Esophagus muscularis mucosa (tissue), 4 donors: ENCODE measurements around the gene ADSS1. TPM values are rescaled to one million over a fixed set of nuclear protein-coding genes. Genes with fewer than 3 reads are reported as not detected.
A peak's percentile ranks its signal among the peaks of the same experiment; 100 is the strongest.

Experiments used
- DNase-seq: peaks from one replicate; pipeline ENCODE4 v3.0.0-alpha.2; 2017; ENCODE audit errors: extremely low spot score
- H3K27ac ChIP-seq, 4 donors: fragments of 200-600 bp; sonication (generic); replicated peaks in 1 of 4; 1 replicate in 3 of 4; 2 replicates in 1 of 4; pipeline ENCODE4 v1.5.1; 2016 to 2019; ENCODE audit warnings: mild to moderate bottlenecking in 1 of 4
- H3K27me3 ChIP-seq, 4 donors: fragments of 200-600 bp; sonication (generic); one replicate each; pipeline versions ENCODE4 v1.5.1 to v1.6.0; 2016 to 2019
- H3K36me3 ChIP-seq, 4 donors: fragments of 200-600 bp; sonication (generic); one replicate each; pipeline ENCODE4 v1.5.1; 2016 to 2019
- H3K4me1 ChIP-seq, 4 donors: fragments of 200-600 bp; sonication (generic); one replicate each; pipeline ENCODE4 v1.5.1; 2016 to 2019
- H3K4me3 ChIP-seq, 4 donors: fragments of 200-600 bp; sonication (generic); 1 replicate in 2 of 4; 2 replicates in 2 of 4; pipeline ENCODE4 v1.5.1; 2016 to 2019; ENCODE audit warnings: mild to moderate bottlenecking in 4 of 4, moderate library complexity in 1 of 4
- H3K9me3 ChIP-seq, 4 donors: fragments of 200-600 bp; sonication (generic); 1 replicate in 3 of 4; 2 replicates in 1 of 4; pipeline ENCODE4 v1.5.1; 2016 to 2019
- EP300 ChIP-seq: sonication (generic); formaldehyde crosslinking; IDR thresholded peaks from one replicate; pipeline ENCODE4 v1.6.1; 2017; ENCODE audit warnings: antibody characterized with exemption
- POLR2A ChIP-seq: fragments of 450-650 bp; IDR thresholded peaks from one replicate; pipeline ENCODE4 v1.6.1; 2017; ENCODE audit warnings: antibody characterized with exemption, moderate library complexity, mild to moderate bottlenecking, low read depth
- POLR2AphosphoS5 ChIP-seq, 2 donors: sonication (generic); formaldehyde crosslinking; IDR thresholded peaks; one replicate each; pipeline ENCODE4 v1.6.1; 2017; ENCODE audit warnings: antibody characterized with exemption in 2 of 2
- WGBS: methylation state at CpG from one replicate; pipeline ENCODE4 v1.1.5; 2018; 5-methylcytosine and 5-hydroxymethylcytosine counted together
- intact Hi-C: fragments of 100-400 bp; cut with DNase I; formaldehyde crosslinking; loops from one replicate; pipeline ENCODE4 v1.15.1; 2023
- total RNA-seq, 4 donors: library from RNA; depleted of rRNA; stranded (reverse); fragments of >200 nt; gene quantifications; one replicate each; pipeline versions ENCODE4 v1.1.0 to v1.2.1, GENCODE V29; 2016
- TF ChIP-seq, protein P1 (sequence below), 3 experiments: fragments of 200-600 bp in 2 of 3; fragments of 450-650 bp in 1 of 3; sonication (generic) in 2 of 3; IDR thresholded peaks; one replicate each; pipeline ENCODE4 v1.5.1; 2017 to 2019; ENCODE audit warnings: antibody characterized with exemption in 3 of 3, mild to moderate bottlenecking in 2 of 3, moderate library complexity in 1 of 3

ADSS1 gene
- total RNA-seq, 4 donors from 2014 or later: 4.3 to 7.9 (median 5.7) TPM

- Histone ChIP-seq H3K4me1 (peaks cover 30 to 58% (median 41%) of the 10 kb centered on the region in 4 donors), H3K36me3 (no peaks in the 10 kb centered on the region), H3K27ac (no peak overlapping the region), H3K9me3 (no peaks in the 10 kb centered on the region), H3K27me3 (no peaks in the 10 kb centered on the region), H3K4me3 (no peak overlapping the region)
- DNase-seq: no peak
- no peak for TF ChIP-seq POLR2AphosphoS5 (IDR thresholded peaks at IDR 0.05)
- TF ChIP-seq EP300: no peak
- TF ChIP-seq, protein P1, sequence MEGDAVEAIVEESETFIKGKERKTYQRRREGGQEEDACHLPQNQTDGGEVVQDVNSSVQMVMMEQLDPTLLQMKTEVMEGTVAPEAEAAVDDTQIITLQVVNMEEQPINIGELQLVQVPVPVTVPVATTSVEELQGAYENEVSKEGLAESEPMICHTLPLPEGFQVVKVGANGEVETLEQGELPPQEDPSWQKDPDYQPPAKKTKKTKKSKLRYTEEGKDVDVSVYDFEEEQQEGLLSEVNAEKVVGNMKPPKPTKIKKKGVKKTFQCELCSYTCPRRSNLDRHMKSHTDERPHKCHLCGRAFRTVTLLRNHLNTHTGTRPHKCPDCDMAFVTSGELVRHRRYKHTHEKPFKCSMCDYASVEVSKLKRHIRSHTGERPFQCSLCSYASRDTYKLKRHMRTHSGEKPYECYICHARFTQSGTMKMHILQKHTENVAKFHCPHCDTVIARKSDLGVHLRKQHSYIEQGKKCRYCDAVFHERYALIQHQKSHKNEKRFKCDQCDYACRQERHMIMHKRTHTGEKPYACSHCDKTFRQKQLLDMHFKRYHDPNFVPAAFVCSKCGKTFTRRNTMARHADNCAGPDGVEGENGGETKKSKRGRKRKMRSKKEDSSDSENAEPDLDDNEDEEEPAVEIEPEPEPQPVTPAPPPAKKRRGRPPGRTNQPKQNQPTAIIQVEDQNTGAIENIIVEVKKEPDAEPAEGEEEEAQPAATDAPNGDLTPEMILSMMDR (IDR thresholded peaks at IDR 0.05): no peak
- intact Hi-C loops: no loop called here
- 84% methylated on average over 3 of the region's 5 CpGs for WGBS
Measured at GRCh38 chr14:104730487-104730886, 6.5 kb downstream of the ADSS1 start.

GRCh38 chr14:104731320-104732294, 7.6 kb downstream of the ADSS1 start:
- intact Hi-C loops: no loop called here
- H3K27ac ChIP-seq: peak overlapping the region in 2 of 4 donors; percentile 43 to 47
- WGBS: 88% methylated on average over 11 of the region's 18 CpGs

GRCh38 chr14:104732355-104732804, 8.4 kb downstream of the ADSS1 start:
- H3K4me3 ChIP-seq: no peak overlapping the region
- intact Hi-C loops: no loop called here
- peaks cover 46 to 62% (median 55%) of the 10 kb centered on the region in 4 donors for H3K4me1 ChIP-seq
- no peaks in the 10 kb centered on the region for H3K9me3 ChIP-seq
- DNase-seq: no peak
- H3K36me3 ChIP-seq: no peaks in the 10 kb centered on the region
- H3K27ac ChIP-seq: peak overlapping the region in 2 of 4 donors; percentile 43 to 47
- H3K27me3 ChIP-seq: no peaks in the 10 kb centered on the region
- 93% methylated on average over 3 of the region's 14 CpGs for WGBS
- TF ChIP-seq EP300 (peak; percentile 36), POLR2AphosphoS5 (IDR thresholded peaks at IDR 0.05) (peak; percentile 41 to 44)
- TF ChIP-seq, protein P1 (IDR thresholded peaks at IDR 0.05): no peak

More at GRCh38 chr14:104731320-104732294, 7.6 kb downstream of the ADSS1 start:
- Histone ChIP-seq H3K4me1 (peaks cover 39 to 58% (median 48%) of the 10 kb centered on the region in 4 donors), H3K36me3 (no peaks in the 10 kb centered on the region), H3K9me3 (no peaks in the 10 kb centered on the region), H3K27me3 (no peaks in the 10 kb centered on the region), H3K4me3 (no peak overlapping the region)
- TF ChIP-seq POLR2A (no peak), POLR2AphosphoS5 (IDR thresholded peaks at IDR 0.05) (no peak), EP300 (no peak)
- TF ChIP-seq, protein P1 (IDR thresholded peaks at IDR 0.05): no peak
- no peak for DNase-seq

- no peaks in the 10 kb centered on the region for H3K36me3 ChIP-seq
- no peak for DNase-seq
- H3K4me3 ChIP-seq: no peak overlapping the region
- TF ChIP-seq, protein P1 (IDR thresholded peaks at IDR 0.05): no peak
- peaks cover 46 to 64% (median 56%) of the 10 kb centered on the region in 4 donors for H3K4me1 ChIP-seq
- WGBS: 83% methylated on average over 12 of the region's 23 CpGs
- H3K9me3 ChIP-seq: no peaks in the 10 kb centered on the region
- no peaks in the 10 kb centered on the region for H3K27me3 ChIP-seq
- intact Hi-C loops: no loop called here
- peak overlapping the region in 2 of 4 donors; percentile 9 to 43 for H3K27ac ChIP-seq
Measured at GRCh38 chr14:104732931-104733681, 9.1 kb downstream of the ADSS1 start.
